GM12878 (cell line): ENCODE data around the gene P2RY10. TPM values are rescaled to one million over a fixed set of nuclear protein-coding genes. Genes with fewer than 3 reads are reported as not detected.
A peak's percentile ranks its signal among the peaks of the same experiment; 100 is the strongest.

Experiments used
- BACH1 ChIP-seq: fragments of 450-650 bp; IDR thresholded peaks from 2 replicates; pipeline ENCODE4 v1.6.1; 2017; ENCODE audit warnings: mild to moderate bottlenecking, borderline replicate concordance
- BMI1 ChIP-seq: fragments of 450-650 bp; IDR thresholded peaks from 2 replicates; pipeline ENCODE4 v1.6.1; 2016; ENCODE audit warnings: mild to moderate bottlenecking, moderate library complexity, borderline replicate concordance
- CHD2 ChIP-seq: IDR thresholded peaks from 2 replicates; pipeline ENCODE4 v1.6.1; 2011; ENCODE audit warnings: low read depth, low read length, improper control_type of control experiment, borderline replicate concordance
- CREB1 ChIP-seq: IDR thresholded peaks from 2 replicates; pipeline ENCODE4 v1.6.1; 2012; ENCODE audit warnings: low read depth, mild to moderate bottlenecking, inconsistent platforms
- EP300 ChIP-seq, 2 experiments: fragments of 150-350 bp in 1 of 2; IDR thresholded peaks; 2 replicates each; pipeline ENCODE4 v1.6.1; 2011 to 2012; ENCODE audit warnings: low read depth in 2 of 2, low read length in 2 of 2, borderline replicate concordance in 1 of 2, improper control_type of control experiment in 1 of 2, inconsistent platforms in 1 of 2; ENCODE audit not compliant: control insufficient read depth in 1 of 2
- FOXK2 ChIP-seq: fragments of 450-650 bp; IDR thresholded peaks from 2 replicates; pipeline ENCODE4 v1.6.1; 2017; ENCODE audit warnings: mild to moderate bottlenecking, moderate library complexity
- GATAD2B ChIP-seq: fragments of 450-650 bp; conservative IDR thresholded peaks from 2 replicates; pipeline ENCODE4 v1.6.1; 2017; ENCODE audit warnings: low read depth, mild to moderate bottlenecking, moderate library complexity
- HCFC1 ChIP-seq: fragments of 150-350 bp; IDR thresholded peaks from 2 replicates; pipeline ENCODE4 v1.6.1; 2014; ENCODE audit warnings: low read length
- IKZF2 ChIP-seq, 2 experiments: fragments of 450-650 bp; IDR thresholded peaks; 2 replicates each; pipeline ENCODE4 v1.6.1; 2017; ENCODE audit warnings: mild to moderate bottlenecking in 2 of 2, moderate library complexity in 2 of 2
- IRF4 ChIP-seq: IDR thresholded peaks from 2 replicates; pipeline ENCODE4 v1.6.1; 2011; ENCODE audit warnings: low read depth, low read length
- JUNB ChIP-seq: IDR thresholded peaks from 2 replicates; pipeline ENCODE4 v1.6.1; 2016; ENCODE audit warnings: antibody characterized with exemption, mild to moderate bottlenecking
- KLF5 ChIP-seq: fragments of 450-650 bp; IDR thresholded peaks from 2 replicates; pipeline ENCODE4 v1.6.1; 2014; ENCODE audit warnings: mild to moderate bottlenecking; ENCODE audit not compliant: partially characterized antibody
- MTA2 ChIP-seq: fragments of 450-650 bp; IDR thresholded peaks from 2 replicates; pipeline ENCODE4 v1.6.1; 2016; ENCODE audit warnings: low read depth, mild to moderate bottlenecking, moderate library complexity
- MXI1 ChIP-seq: fragments of 150-350 bp; IDR thresholded peaks from 2 replicates; pipeline ENCODE4 v1.6.1; 2011; ENCODE audit warnings: low read depth, mild to moderate bottlenecking, inconsistent platforms, low read length, improper control_type of control experiment
- NBN ChIP-seq: fragments of 450-650 bp; IDR thresholded peaks from 2 replicates; pipeline ENCODE4 v1.6.1; 2016
- NR2C1 ChIP-seq: fragments of 450-650 bp; IDR thresholded peaks from 2 replicates; pipeline ENCODE4 v1.6.1; 2017; ENCODE audit warnings: antibody characterized with exemption, mild to moderate bottlenecking, moderate library complexity
- PAX8 ChIP-seq: fragments of 450-650 bp; IDR thresholded peaks from 2 replicates; pipeline ENCODE4 v1.6.1; 2017; ENCODE audit warnings: mild to moderate bottlenecking, moderate library complexity
- POLR2AphosphoS5 ChIP-seq: IDR thresholded peaks from 2 replicates; pipeline ENCODE4 v1.6.1; 2011; ENCODE audit warnings: mild to moderate bottlenecking, low read length, inconsistent platforms
- PRDM15 ChIP-seq: fragments of 450-650 bp; formaldehyde crosslinking; IDR thresholded peaks from 2 replicates; pipeline ENCODE4 v1.4.0; 2020; ENCODE audit warnings: mild to moderate bottlenecking, moderate library complexity
- RUNX3 ChIP-seq: IDR thresholded peaks from 2 replicates; pipeline ENCODE4 v1.6.1; 2012; ENCODE audit warnings: low read length, inconsistent platforms
- SPI1 ChIP-seq: IDR thresholded peaks from 2 replicates; pipeline ENCODE4 v1.6.1; 2011; ENCODE audit warnings: low read depth, mild to moderate bottlenecking, low read length, moderate library complexity, borderline replicate concordance; ENCODE audit not compliant: insufficient read depth
- SREBF1 ChIP-seq: IDR thresholded peaks from 2 replicates; pipeline ENCODE4 v1.6.1; 2012; ENCODE audit warnings: mild to moderate bottlenecking, low read length
- STAT3 ChIP-seq: IDR thresholded peaks from 2 replicates; pipeline ENCODE4 v1.6.1; 2011; ENCODE audit warnings: low read depth, low read length, improper control_type of control experiment
- TBL1XR1 ChIP-seq: IDR thresholded peaks from 2 replicates; pipeline ENCODE4 v1.6.1; 2012; ENCODE audit warnings: low read depth, low read length, improper control_type of control experiment
- TCF7 ChIP-seq: IDR thresholded peaks from 2 replicates; pipeline ENCODE4 v1.6.1; 2014; ENCODE audit warnings: antibody characterized with exemption, borderline replicate concordance
- ZNF24 ChIP-seq: fragments of 450-650 bp; IDR thresholded peaks from 2 replicates; pipeline ENCODE4 v1.6.1; 2017; ENCODE audit warnings: antibody characterized with exemption, mild to moderate bottlenecking
- ZNF384 ChIP-seq: IDR thresholded peaks from 2 replicates; pipeline ENCODE4 v1.6.1; 2012; ENCODE audit warnings: low read depth, mild to moderate bottlenecking, low read length, improper control_type of control experiment, borderline replicate concordance
- polyA plus RNA-seq, 11 experiments: library from polyadenylated mRNA; depleted of rRNA in 4 of 11; unstranded in 6 of 11; stranded (reverse) in 5 of 11; fragments of >200 nt; fragmentation: Nextera tagmentation in 4 of 11; fragmentation: Illumina TruSeq in 1 of 11; extraction: Ambion mirVana in 4 of 11; extraction: Trizol in 1 of 11; gene quantifications; 1 replicate in 1 of 11; 2 replicates in 10 of 11; pipeline versions ENCODE4 v1.2.1 to v1.2.3, GENCODE V29; 2011 to 2016; ENCODE audit warnings: inconsistent platforms in 2 of 11, missing spikeins in 2 of 11, low read depth in 1 of 11
- total RNA-seq, 4 experiments: library from RNA; depleted of rRNA in 3 of 4; stranded (reverse); fragments of >200 nt in 3 of 4; fragmentation: Illumina TruSeq in 1 of 4; extraction: Trizol in 1 of 4; gene quantifications; 2 replicates each; pipeline versions ENCODE4 v1.2.1 to v1.2.3, GENCODE V29; 2013 to 2021
- TF ChIP-seq, protein P1 (sequence below): fragments of 450-650 bp; conservative IDR thresholded peaks from 2 replicates; pipeline ENCODE4 v1.6.1; 2017; ENCODE audit warnings: mild to moderate bottlenecking, moderate library complexity

The P2RY10 gene
- total and polyA plus RNA-seq, 10 of the 15 experiments (the other 5 are each of a cell fraction or from before 2014, with no cell fraction given) = 43.8 to 288 (median 72.1) TPM

DNA sequence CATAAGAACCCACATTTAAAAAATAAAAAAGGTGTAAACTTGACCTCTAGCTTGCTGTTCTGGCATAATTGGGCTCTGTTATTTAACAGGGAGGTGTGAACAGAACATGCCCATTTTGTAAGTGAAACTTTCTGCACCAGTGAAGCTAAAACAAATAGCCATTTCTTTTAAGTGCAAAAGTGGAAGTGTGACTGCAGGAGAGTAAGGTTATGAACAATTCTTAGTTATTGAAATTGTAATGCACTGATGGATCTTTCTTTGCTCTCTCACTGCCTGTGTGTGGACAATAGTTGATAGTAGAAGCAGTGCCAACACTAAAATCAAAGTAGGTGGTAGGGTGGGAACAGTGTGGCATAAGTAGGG, 12.6 kb downstream of the P2RY10 start (continued):
- TF ChIP-seq MTA2 (peak; percentile 98), MXI1 (peak; percentile 19; the same call in 1 of the 2 replicates), HCFC1 (no peak), SREBF1 (no peak), CREB1 (no peak), EP300 (IDR thresholded peaks at IDR 0.05; ENCODE audit: borderline replicate concordance in 1 of 2, control insufficient read depth in 1 of 2, low read depth in 2 of 2, low read length in 2 of 2) (peak; percentile 72 to 97; a peak in 3 of 4 replicates), ZNF24 (peak; percentile 40; the same call in 1 of the 2 replicates), RUNX3 (peak; percentile 40), NBN (peak; percentile 88), PAX8 (no peak), IRF4 (peak; percentile 80), SPI1 (peak; percentile 87), GATAD2B (0 out of 2 replicates have a peak, but pooled peaks have one; percentile 35), POLR2AphosphoS5 (no peak), ZNF384 (peak; percentile 73; the same call in 1 of the 2 replicates), BACH1 (peak; percentile 79; the same call in 1 of the 2 replicates), CHD2 (peak; percentile 58; the same call in 1 of the 2 replicates), TCF7 (peak; percentile 61; the same call in 1 of the 2 replicates), PRDM15 (no peak), STAT3 (0 out of 2 replicates have a peak, but pooled peaks have one; percentile 46), BMI1 (peak; percentile 83), KLF5 (no peak), TBL1XR1 (0 out of 2 replicates have a peak, but pooled peaks have one; percentile 49), JUNB (peak; percentile 71), FOXK2 (no peak), NR2C1 (peak; percentile 38; the same call in 1 of the 2 replicates), IKZF2 (IDR thresholded peaks at IDR 0.05) (peak; percentile 73 to 75; a peak in 2 of 4 replicates)
- TF ChIP-seq, protein P1, sequence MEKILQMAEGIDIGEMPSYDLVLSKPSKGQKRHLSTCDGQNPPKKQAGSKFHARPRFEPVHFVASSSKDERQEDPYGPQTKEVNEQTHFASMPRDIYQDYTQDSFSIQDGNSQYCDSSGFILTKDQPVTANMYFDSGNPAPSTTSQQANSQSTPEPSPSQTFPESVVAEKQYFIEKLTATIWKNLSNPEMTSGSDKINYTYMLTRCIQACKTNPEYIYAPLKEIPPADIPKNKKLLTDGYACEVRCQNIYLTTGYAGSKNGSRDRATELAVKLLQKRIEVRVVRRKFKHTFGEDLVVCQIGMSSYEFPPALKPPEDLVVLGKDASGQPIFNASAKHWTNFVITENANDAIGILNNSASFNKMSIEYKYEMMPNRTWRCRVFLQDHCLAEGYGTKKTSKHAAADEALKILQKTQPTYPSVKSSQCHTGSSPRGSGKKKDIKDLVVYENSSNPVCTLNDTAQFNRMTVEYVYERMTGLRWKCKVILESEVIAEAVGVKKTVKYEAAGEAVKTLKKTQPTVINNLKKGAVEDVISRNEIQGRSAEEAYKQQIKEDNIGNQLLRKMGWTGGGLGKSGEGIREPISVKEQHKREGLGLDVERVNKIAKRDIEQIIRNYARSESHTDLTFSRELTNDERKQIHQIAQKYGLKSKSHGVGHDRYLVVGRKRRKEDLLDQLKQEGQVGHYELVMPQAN = 0 out of 2 replicates have a peak, but pooled peaks have one; percentile 17
